AG10803 (cell line): Measurements from ENCODE around the gene FLNC.

Experiments used
- DNase-seq: peaks from one replicate; pipeline ENCODE4 v3.0.0; 2010; ENCODE audit warnings: low read depth
- H3K4me3 ChIP-seq: 2 replicates; pipeline ENCODE4 v1.5.1; 2011; ENCODE audit warnings: mild to moderate bottlenecking, low read length, control low read depth
- CTCF ChIP-seq: conservative IDR thresholded peaks from 2 replicates; pipeline ENCODE4 v1.5.1; 2011; ENCODE audit warnings: mild to moderate bottlenecking, low read length, control low read depth, inconsistent platforms

The FLNC gene

DNA sequence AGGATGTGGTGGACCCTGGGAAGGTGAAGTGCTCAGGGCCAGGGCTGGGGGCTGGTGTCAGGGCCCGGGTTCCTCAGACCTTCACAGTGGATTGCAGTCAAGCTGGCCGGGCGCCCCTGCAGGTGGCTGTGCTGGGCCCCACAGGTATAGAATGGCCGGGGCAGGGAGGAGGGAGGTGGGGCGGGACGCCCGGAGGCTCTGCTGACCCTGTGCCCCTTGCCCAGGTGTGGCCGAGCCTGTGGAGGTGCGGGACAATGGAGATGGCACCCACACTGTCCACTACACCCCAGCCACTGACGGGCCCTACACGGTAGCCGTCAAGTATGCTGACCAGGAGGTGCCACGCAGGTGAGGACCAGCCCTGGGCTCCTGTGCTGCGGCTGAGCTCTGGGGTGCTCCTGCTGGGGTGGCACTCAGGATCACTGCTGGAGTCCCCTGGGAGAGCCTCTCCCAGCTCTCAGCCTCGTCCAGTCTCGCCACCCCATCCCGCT lies 17.6 kb downstream of the FLNC start:
- no peak for TF ChIP-seq CTCF
- H3K4me3 ChIP-seq, result no peak overlapping the region
- no peak for DNase-seq

DNA sequence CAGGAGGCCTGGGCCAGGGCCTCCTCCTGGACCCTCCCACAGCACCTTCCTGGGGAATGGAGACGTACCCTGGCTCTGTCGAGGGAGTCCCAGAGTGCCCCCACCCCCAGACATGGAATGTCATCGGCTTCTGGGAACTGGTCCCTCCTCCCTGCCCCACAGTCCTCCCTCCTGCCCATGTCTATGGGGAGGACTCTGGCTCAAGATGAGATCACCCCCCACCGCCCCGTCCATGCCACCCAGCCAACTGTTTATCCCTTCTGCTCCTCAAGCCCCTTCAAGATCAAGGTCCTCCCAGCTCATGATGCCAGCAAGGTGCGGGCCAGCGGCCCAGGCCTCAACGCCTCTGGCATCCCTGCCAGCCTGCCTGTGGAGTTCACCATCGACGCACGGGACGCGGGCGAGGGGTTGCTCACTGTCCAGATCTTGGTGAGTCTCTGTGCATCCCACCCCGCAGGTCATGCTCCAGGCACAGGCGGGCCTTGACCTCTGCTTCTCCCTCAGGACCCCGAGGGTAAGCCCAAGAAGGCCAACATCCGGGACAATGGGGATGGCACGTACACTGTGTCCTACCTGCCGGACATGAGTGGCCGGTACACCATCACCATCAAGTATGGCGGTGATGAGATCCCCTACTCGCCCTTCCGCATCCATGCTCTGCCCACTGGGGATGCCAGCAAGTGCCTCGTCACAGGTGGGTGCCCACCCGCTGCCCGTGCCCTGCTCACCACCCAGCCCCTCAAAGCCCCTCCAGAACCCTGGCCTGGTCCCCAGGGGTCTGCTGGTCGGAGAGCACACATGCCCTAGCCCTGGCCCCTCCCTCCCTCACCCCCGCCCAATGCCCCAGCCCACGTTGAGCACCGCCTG lies 18.3 kb downstream of the FLNC start:
- DNase-seq, result no peak
- TF ChIP-seq CTCF, result no peak

DNA sequence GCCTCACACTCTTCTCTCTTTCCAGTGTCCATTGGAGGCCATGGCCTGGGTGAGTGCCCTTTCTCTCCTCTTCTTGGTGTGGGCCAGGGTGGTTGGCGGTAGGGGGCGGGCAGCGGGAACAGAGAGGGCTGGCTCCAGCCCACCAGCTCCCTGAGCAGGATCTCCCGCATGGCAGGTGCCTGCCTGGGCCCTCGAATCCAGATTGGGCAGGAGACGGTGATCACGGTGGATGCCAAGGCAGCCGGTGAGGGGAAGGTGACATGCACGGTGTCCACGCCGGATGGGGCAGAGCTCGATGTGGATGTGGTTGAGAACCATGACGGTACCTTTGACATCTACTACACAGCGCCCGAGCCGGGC lies 18.9 kb downstream of the FLNC start:
- no peak for TF ChIP-seq CTCF
- DNase-seq, result no peak
- no peak overlapping the region for H3K4me3 ChIP-seq

More for the DNA sequence above, 18.3 kb downstream of the FLNC start:
- H3K4me3 ChIP-seq, result no peak overlapping the region

GRCh38 chr7:128849804-128850490 lies 19.7 kb downstream of the FLNC start:
- TF ChIP-seq CTCF, result no peak
- no peak overlapping the region for H3K4me3 ChIP-seq
- DNase-seq, result no peak

DNA sequence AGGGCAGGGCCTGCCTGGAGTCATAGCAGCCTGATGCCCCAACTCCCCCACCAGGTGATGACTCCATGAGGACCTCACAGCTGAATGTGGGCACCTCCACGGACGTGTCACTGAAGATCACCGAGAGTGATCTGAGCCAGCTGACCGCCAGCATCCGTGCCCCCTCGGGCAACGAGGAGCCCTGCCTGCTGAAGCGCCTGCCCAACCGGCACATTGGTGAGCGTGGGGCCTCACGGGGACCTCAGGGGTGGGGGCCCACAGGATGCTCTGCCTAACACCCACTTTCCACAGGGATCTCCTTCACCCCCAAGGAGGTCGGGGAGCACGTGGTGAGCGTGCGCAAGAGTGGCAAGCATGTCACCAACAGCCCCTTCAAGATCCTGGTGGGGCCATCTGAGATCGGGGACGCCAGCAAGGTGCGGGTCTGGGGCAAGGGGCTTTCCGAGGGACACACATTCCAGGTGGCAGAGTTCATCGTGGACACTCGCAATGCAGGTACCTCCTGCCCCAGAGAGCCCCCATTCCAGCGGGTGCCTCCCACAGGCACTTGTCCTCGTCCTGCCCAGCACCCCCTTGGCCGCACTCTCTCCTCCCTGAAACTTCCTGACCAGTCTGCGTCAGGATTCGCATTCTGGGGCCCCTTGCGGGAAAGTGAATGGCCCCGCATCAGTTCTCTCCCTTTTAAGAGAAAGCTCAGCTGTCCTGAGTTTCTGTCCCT lies 22.5 kb downstream of the FLNC start:
- no peak overlapping the region for H3K4me3 ChIP-seq
- DNase-seq, result no peak
- TF ChIP-seq CTCF, result no peak

DNA sequence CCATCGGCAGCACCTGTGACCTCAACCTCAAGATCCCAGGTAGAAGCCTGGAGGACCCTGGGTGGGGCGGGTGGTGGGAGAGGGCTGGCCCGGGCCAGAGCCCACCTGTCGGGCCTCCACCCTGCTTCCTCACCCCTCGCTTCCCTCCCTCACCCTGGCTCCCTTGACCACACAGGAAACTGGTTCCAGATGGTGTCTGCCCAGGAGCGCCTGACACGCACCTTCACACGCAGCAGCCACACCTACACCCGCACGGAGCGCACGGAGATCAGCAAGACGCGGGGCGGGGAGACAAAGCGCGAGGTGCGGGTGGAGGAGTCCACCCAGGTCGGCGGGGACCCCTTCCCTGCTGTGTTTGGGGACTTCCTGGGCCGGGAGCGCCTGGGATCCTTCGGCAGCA lies 23.6 kb downstream of the FLNC start:
- no peak overlapping the region for H3K4me3 ChIP-seq
- DNase-seq, result no peak
- TF ChIP-seq CTCF, result no peak
